Colonic mucosa (tissue), 4 donors: Measurements from ENCODE around the gene TMEM212. TPM values are rescaled to one million over a fixed set of nuclear protein-coding genes. Genes with fewer than 3 reads are reported as not detected.

ENCODE experiments used
- DNase-seq: peaks from one replicate; pipeline ENCODE4 v3.0.0-alpha.2; 2020
- H3K27ac ChIP-seq: fragments of 200-600 bp; one replicate; pipeline ENCODE4 v1.8.0; 2021
- H3K27me3 ChIP-seq: fragments of 200-600 bp; one replicate; pipeline ENCODE4 v1.8.0; 2021
- H3K36me3 ChIP-seq: fragments of 200-600 bp; one replicate; pipeline ENCODE4 v1.8.0; 2021
- H3K4me1 ChIP-seq: fragments of 200-600 bp; one replicate; pipeline ENCODE4 v1.8.0; 2021; ENCODE audit warnings: mild to moderate bottlenecking
- H3K4me3 ChIP-seq: fragments of 200-600 bp; one replicate; pipeline ENCODE4 v1.8.0; 2021
- H3K9ac ChIP-seq, 2 donors: one replicate each; pipeline ENCODE4 v1.7.0; 2013; ENCODE audit warnings: control low read depth in 2 of 2, low read depth in 2 of 2, low read length in 2 of 2
- H3K9me3 ChIP-seq: fragments of 200-600 bp; one replicate; pipeline ENCODE4 v1.8.0; 2021
- CTCF ChIP-seq: fragments of 200-600 bp; IDR thresholded peaks from one replicate; pipeline ENCODE4 v1.8.0; 2022; ENCODE audit warnings: antibody characterized with exemption, mild to moderate bottlenecking
- intact Hi-C: fragments of 100-400 bp; cut with DNase I; formaldehyde crosslinking; loops from one replicate; pipeline ENCODE4 v1.14.1; 2022
- total RNA-seq, 2 donors: library from RNA; stranded (reverse); fragmentation: NEBNext Ultra II Directional in 1 of 2; extraction: Animal tissue kit (Norgen Biotek cat#: 25700) in 1 of 2; gene quantifications; one replicate each; pipeline ENCODE4 v1.2.1, GENCODE V29; 2021
- donor health status: healthy.
- donor health status: DM: no; HTN: no; CAD: no.
- donor health status: DM: no; HTN: no; CAD: no.

TMEM212 gene
- total RNA-seq, 2 donors from 2014 or later, result not detected

GRCh38 chr3:171847133-171847532 lies 4.0 kb downstream of the TMEM212 start:
- intact Hi-C loops, result no loop called here
- Histone ChIP-seq H3K36me3 (no peaks in the 10 kb centered on the region), H3K9me3 (no peaks in the 10 kb centered on the region), H3K27ac (no peak overlapping the region), H3K4me1 (no peaks in the 10 kb centered on the region), H3K4me3 (no peak overlapping the region), H3K9ac (no peak overlapping the region), H3K27me3 (no peaks in the 10 kb centered on the region)
- DNase-seq, result no peak
- no peak for TF ChIP-seq CTCF

GRCh38 chr3:171847595-171848259 lies 4.6 kb downstream of the TMEM212 start:
- intact Hi-C loops, result no loop called here

GRCh38 chr3:171849617-171850319 lies 6.6 kb downstream of the TMEM212 start:
- Histone ChIP-seq H3K9me3 (no peaks in the 10 kb centered on the region), H3K9ac (no peak overlapping the region), H3K4me1 (no peaks in the 10 kb centered on the region), H3K36me3 (no peaks in the 10 kb centered on the region), H3K4me3 (no peak overlapping the region), H3K27me3 (no peaks in the 10 kb centered on the region), H3K27ac (no peak overlapping the region)
- intact Hi-C loops, result no loop called here
- no peak for DNase-seq
- no peak for TF ChIP-seq CTCF

More at GRCh38 chr3:171847595-171848259, 4.6 kb downstream of the TMEM212 start:
- no peaks in the 10 kb centered on the region for H3K4me1 ChIP-seq
- no peak overlapping the region for H3K9ac ChIP-seq
- H3K4me3 ChIP-seq, result no peak overlapping the region
- H3K27me3 ChIP-seq, result no peaks in the 10 kb centered on the region
- no peak for DNase-seq
- no peaks in the 10 kb centered on the region for H3K9me3 ChIP-seq
- H3K27ac ChIP-seq, result no peak overlapping the region
- TF ChIP-seq CTCF, result no peak
- no peaks in the 10 kb centered on the region for H3K36me3 ChIP-seq

GRCh38 chr3:171850320-171850959 lies 7.3 kb downstream of the TMEM212 start:
- H3K4me1 ChIP-seq, result no peaks in the 10 kb centered on the region
- no peaks in the 10 kb centered on the region for H3K27me3 ChIP-seq
- no peaks in the 10 kb centered on the region for H3K9me3 ChIP-seq
- DNase-seq, result no peak
- no peak for TF ChIP-seq CTCF
- no peaks in the 10 kb centered on the region for H3K36me3 ChIP-seq
- intact Hi-C loops, result no loop called here
- no peak overlapping the region for H3K27ac ChIP-seq
- H3K9ac ChIP-seq, result no peak overlapping the region
- H3K4me3 ChIP-seq, result no peak overlapping the region

- Histone ChIP-seq H3K9me3 (no peaks in the 10 kb centered on the region), H3K9ac (no peak overlapping the region), H3K36me3 (no peaks in the 10 kb centered on the region), H3K27ac (no peak overlapping the region), H3K4me3 (no peak overlapping the region), H3K27me3 (no peaks in the 10 kb centered on the region), H3K4me1 (no peaks in the 10 kb centered on the region)
- intact Hi-C loops, result no loop called here
- no peak for TF ChIP-seq CTCF
- no peak for DNase-seq
These were observed 8.0 kb downstream of the TMEM212 start for GRCh38 chr3:171850960-171851659.
